Peyer's patch (tissue), 4 donors: ENCODE measurements around the gene TEX264.

Source experiments
- CTCF ChIP-seq, 6 experiments: fragments of 450-650 bp in 4 of 6; fragments of 200-600 bp in 2 of 6; sonication (generic) in 1 of 6; IDR thresholded peaks; one replicate each; pipeline ENCODE4 v1.5.1; 2017 to 2019; ENCODE audit warnings: antibody characterized with exemption in 6 of 6, mild to moderate bottlenecking in 3 of 6, moderate library complexity in 1 of 6
- POLR2A ChIP-seq, 2 donors: fragments of 450-650 bp; IDR thresholded peaks; one replicate each; pipeline ENCODE4 v1.5.1; 2017; ENCODE audit warnings: antibody characterized with exemption in 2 of 2, mild to moderate bottlenecking in 2 of 2, moderate library complexity in 2 of 2

GRCh38 chr3:51704511-51704950 is 33.5 kb downstream of the TEX264 start:
- TF ChIP-seq CTCF (IDR thresholded peaks at IDR 0.05) (no peak), POLR2A (IDR thresholded peaks at IDR 0.05) (no peak)
